GM12878 (cell line): ENCODE data around the gene PMAIP1. TPM values are rescaled to one million over a fixed set of nuclear protein-coding genes. Genes with fewer than 3 reads are reported as not detected.

Source experiments
- ATAC-seq: fragments of 200-7000 bp; cut with Tn5 transposase; 3 replicates; pipeline ENCODE4 v1.9.1; 2020; ENCODE audit warnings: mild to moderate bottlenecking, moderate library complexity
- BruUV-seq: library from RNA; stranded (reverse); fragments of 400-500 nt; replicated peaks from 2 replicates; lab custom pipeline; 2021; lab: Mats Ljungman, UMichigan
- CTCF ChIA-PET: fragments of 300-600 bp; sonication (Branson Sonifier 250); formaldehyde crosslinking; extraction: SDS; loops from one replicate; lab custom pipeline; 2021; ENCODE audit warnings: inconsistent platforms; lab: Yijun Ruan, JAX
- POLR2A ChIA-PET: fragments of 350-600 bp; formaldehyde crosslinking; extraction: SDS; loops from one replicate; lab custom pipeline; 2021; ENCODE audit warnings: inconsistent platforms; lab: Charles Lee
- RAD21 ChIA-PET: fragments of 300-600 bp; sonication (Branson Sonifier 250); formaldehyde crosslinking; loops from one replicate; lab custom pipeline; 2023; ENCODE audit warnings: antibody characterized with exemption; ENCODE audit not compliant: unreplicated experiment; lab: Charles Lee
- SMC1A ChIA-PET: fragments of 300-600 bp; sonication (Branson Sonifier 250); formaldehyde crosslinking; loops from one replicate; lab custom pipeline; 2023; ENCODE audit not compliant: unreplicated experiment, uncharacterized antibody; lab: Charles Lee
- DNase-seq: peaks from one replicate; pipeline ENCODE4 v3.0.0-alpha.2; 2011; ENCODE audit warnings: low read depth, low spot score
- FAIRE-seq: peaks from 3 replicates; lab custom pipeline; 2011; peaks lifted over from hg19 to GRCh38; lab: Jason Lieb, UNC
- H2AFZ ChIP-seq: 2 replicates; pipeline ENCODE4 v1.6.0; 2011; ENCODE audit warnings: low read depth, low read length, control low read depth; ENCODE audit not compliant: control insufficient read depth
- H3K27ac ChIP-seq: 2 replicates; pipeline ENCODE4 v1.5.1; 2011; ENCODE audit warnings: control low read depth; ENCODE audit not compliant: control insufficient read depth, insufficient read depth
- H3K27me3 ChIP-seq, 2 experiments: replicated peaks in 1 of 2; 2 replicates each; pipeline versions ENCODE4 v1.6.0 to v1.6.1; 2011; ENCODE audit warnings: low read length in 1 of 2; ENCODE audit not compliant: control insufficient read depth in 2 of 2, insufficient read depth in 2 of 2
- H3K36me3 ChIP-seq, 2 experiments: 2 replicates each; pipeline ENCODE4 v1.5.1; 2011; ENCODE audit warnings: low read length in 1 of 2; ENCODE audit not compliant: control insufficient read depth in 2 of 2, insufficient read depth in 2 of 2
- H3K4me1 ChIP-seq: 2 replicates; pipeline ENCODE4 v1.6.1; 2011; ENCODE audit warnings: mild to moderate bottlenecking, low read length, moderate library complexity, mixed read lengths; ENCODE audit not compliant: control insufficient read depth, insufficient read depth
- H3K4me2 ChIP-seq: 2 replicates; pipeline ENCODE4 v1.6.0; 2011; ENCODE audit warnings: control low read depth; ENCODE audit not compliant: control insufficient read depth, insufficient read depth
- H3K4me3 ChIP-seq: fragments of 200-600 bp; sonication (generic); 2 replicates; pipeline ENCODE4 v1.5.1; 2016
- H3K79me2 ChIP-seq: 2 replicates; pipeline ENCODE4 v1.6.0; 2011; ENCODE audit warnings: low read length; ENCODE audit not compliant: control insufficient read depth, insufficient read depth
- H3K9ac ChIP-seq: 2 replicates; pipeline ENCODE4 v1.8.0; 2011; ENCODE audit warnings: low read length, control low read depth, mixed read lengths; ENCODE audit not compliant: control insufficient read depth, insufficient read depth
- H3K9me3 ChIP-seq: replicated peaks from 3 replicates; pipeline ENCODE4 v1.5.1; 2011; ENCODE audit warnings: mild to moderate bottlenecking, low read length; ENCODE audit not compliant: control insufficient read depth, insufficient read depth
- H4K20me1 ChIP-seq: 2 replicates; pipeline ENCODE4 v1.6.0; 2011; ENCODE audit not compliant: control insufficient read depth, insufficient read depth
- MTA2 ChIP-seq: fragments of 450-650 bp; IDR thresholded peaks from 2 replicates; pipeline ENCODE4 v1.6.1; 2016; ENCODE audit warnings: low read depth, mild to moderate bottlenecking, moderate library complexity
- SKIL ChIP-seq: fragments of 450-650 bp; IDR thresholded peaks from 2 replicates; pipeline ENCODE4 v1.6.1; 2017; ENCODE audit warnings: mild to moderate bottlenecking, low read depth, inconsistent platforms; ENCODE audit not compliant: poor library complexity, severe bottlenecking
- WGBS: methylation state at CpG from one replicate; pipeline ENCODE4 v1.1.6; 2016; ENCODE audit warnings: low lambda C conversion rate; ENCODE audit not compliant: insufficient replicate concordance, insufficient coverage; ENCODE audit errors: missing lambda C conversion rate; 5-methylcytosine and 5-hydroxymethylcytosine counted together
- in situ Hi-C: fragments of 300-500 bp; cut with MboI; formaldehyde crosslinking; loops from 9 replicates; pipeline ENCODE4 v1.14.3; 2018; ENCODE audit warnings: mixed read lengths
- intact Hi-C: fragments of 100-400 bp; cut with micrococcal nuclease; formaldehyde crosslinking; loops from one replicate; pipeline ENCODE4 v1.14.2; 2022; ENCODE audit not compliant: unreplicated experiment
- polyA plus RNA-seq, 11 experiments: library from polyadenylated mRNA; depleted of rRNA in 4 of 11; unstranded in 6 of 11; stranded (reverse) in 5 of 11; fragments of >200 nt; fragmentation: Nextera tagmentation in 4 of 11; fragmentation: Illumina TruSeq in 1 of 11; extraction: Ambion mirVana in 4 of 11; extraction: Trizol in 1 of 11; gene quantifications; 1 replicate in 1 of 11; 2 replicates in 10 of 11; pipeline versions ENCODE4 v1.2.1 to v1.2.3, GENCODE V29; 2011 to 2016; ENCODE audit warnings: inconsistent platforms in 2 of 11, missing spikeins in 2 of 11, low read depth in 1 of 11
- total RNA-seq, 4 experiments: library from RNA; depleted of rRNA in 3 of 4; stranded (reverse); fragments of >200 nt in 3 of 4; fragmentation: Illumina TruSeq in 1 of 4; extraction: Trizol in 1 of 4; gene quantifications; 2 replicates each; pipeline versions ENCODE4 v1.2.1 to v1.2.3, GENCODE V29; 2013 to 2021
- TF ChIP-seq, protein P1 (sequence below): fragments of 450-650 bp; conservative IDR thresholded peaks from 2 replicates; pipeline ENCODE4 v1.6.1; 2017; ENCODE audit warnings: mild to moderate bottlenecking, moderate library complexity
- TF ChIP-seq, protein P2 (sequence below): fragments of 450-650 bp; formaldehyde crosslinking; IDR thresholded peaks from 2 replicates; pipeline ENCODE4 v1.4.0; 2020; ENCODE audit warnings: mild to moderate bottlenecking, moderate library complexity

Gene PMAIP1
- total and polyA plus RNA-seq, 10 of the 15 experiments (the other 5 are each of a cell fraction or from before 2014, with no cell fraction given) = 74.0 to 219 (median 112) TPM

DNA sequence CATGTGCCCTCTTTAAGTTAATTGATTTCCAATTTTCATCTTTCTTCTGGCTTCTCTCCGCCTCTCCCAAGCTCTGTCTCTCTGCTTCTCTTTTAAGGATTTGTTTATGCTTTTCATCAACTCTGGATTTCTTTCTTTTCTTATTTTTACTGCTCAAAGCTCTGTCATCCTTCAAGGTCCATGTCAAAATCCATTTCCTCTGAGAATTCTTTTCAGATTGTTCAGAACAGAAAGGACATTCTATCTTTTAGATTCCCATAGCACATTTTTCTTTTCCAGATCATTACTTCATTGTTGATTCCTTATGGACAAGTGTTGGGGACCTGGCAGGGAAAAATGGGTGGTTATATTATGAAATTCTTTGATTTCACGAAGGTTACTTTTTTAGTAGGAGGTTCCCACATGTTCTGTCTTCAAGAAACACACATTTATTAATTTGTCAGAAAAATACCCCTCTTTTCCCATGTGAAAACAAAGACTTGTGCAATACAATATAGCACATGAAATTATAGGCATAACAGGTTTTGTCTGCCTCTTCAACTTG lies 12.3 kb downstream of the PMAIP1 start:
- ATAC-seq = no peak
- WGBS = 77% methylated on average over 2 of the region's 2 CpGs
- SMC1A ChIA-PET = interaction anchor here (10.2 kb wide), 1 partner anchor 11 kb away, joined by 289 read pairs; no protein-coding TSS in a partner anchor
- no peak overlapping the region for H3K9ac ChIP-seq
- no peak overlapping the region for H2AFZ ChIP-seq
- no TSS peak for BruUV-seq
- POLR2A ChIA-PET = interaction anchor here (1.2 to 1.6 kb wide), 2 partner anchors 9 to 33 kb away, joined by 3 read pairs; no protein-coding TSS in a partner anchor
- CTCF ChIA-PET = interaction anchor here (1.4 kb wide), 1 partner anchor 7 kb away, joined by 3 read pairs; no protein-coding TSS in a partner anchor
- in situ Hi-C loops (loop anchor here (25.0 kb wide), 2 partner anchors 1250 to 1350 kb away; partner anchors contain the start of gene MALT1), intact Hi-C loops (no loop called here)
- no peaks in the 10 kb centered on the region for H3K27me3 ChIP-seq
- DNase-seq = no peak
- H3K79me2 ChIP-seq = no peaks in the 10 kb centered on the region; the same call in 1 of the 2 replicates
- no peaks in the 10 kb centered on the region for H3K36me3 ChIP-seq
- H3K4me3 ChIP-seq = no peak overlapping the region
- peaks cover 24% of the 10 kb centered on the region for H3K4me1 ChIP-seq
- H3K9me3 ChIP-seq = peaks cover 6% of the 10 kb centered on the region; the same call in 2 of the 3 replicates
- RAD21 ChIA-PET = interaction anchor here (8.9 kb wide), 1 partner anchor 13 kb away, joined by 187 read pairs; no protein-coding TSS in a partner anchor
- H4K20me1 ChIP-seq = no peaks in the 10 kb centered on the region
- TF ChIP-seq, protein P1, sequence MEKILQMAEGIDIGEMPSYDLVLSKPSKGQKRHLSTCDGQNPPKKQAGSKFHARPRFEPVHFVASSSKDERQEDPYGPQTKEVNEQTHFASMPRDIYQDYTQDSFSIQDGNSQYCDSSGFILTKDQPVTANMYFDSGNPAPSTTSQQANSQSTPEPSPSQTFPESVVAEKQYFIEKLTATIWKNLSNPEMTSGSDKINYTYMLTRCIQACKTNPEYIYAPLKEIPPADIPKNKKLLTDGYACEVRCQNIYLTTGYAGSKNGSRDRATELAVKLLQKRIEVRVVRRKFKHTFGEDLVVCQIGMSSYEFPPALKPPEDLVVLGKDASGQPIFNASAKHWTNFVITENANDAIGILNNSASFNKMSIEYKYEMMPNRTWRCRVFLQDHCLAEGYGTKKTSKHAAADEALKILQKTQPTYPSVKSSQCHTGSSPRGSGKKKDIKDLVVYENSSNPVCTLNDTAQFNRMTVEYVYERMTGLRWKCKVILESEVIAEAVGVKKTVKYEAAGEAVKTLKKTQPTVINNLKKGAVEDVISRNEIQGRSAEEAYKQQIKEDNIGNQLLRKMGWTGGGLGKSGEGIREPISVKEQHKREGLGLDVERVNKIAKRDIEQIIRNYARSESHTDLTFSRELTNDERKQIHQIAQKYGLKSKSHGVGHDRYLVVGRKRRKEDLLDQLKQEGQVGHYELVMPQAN = no peak
- no peak for FAIRE-seq
- no peak overlapping the region for H3K27ac ChIP-seq
- no peak overlapping the region for H3K4me2 ChIP-seq

- Histone ChIP-seq H3K27ac (no peak overlapping the region), H3K36me3 (no peaks in the 10 kb centered on the region), H4K20me1 (no peaks in the 10 kb centered on the region), H3K4me1 (peaks cover 23% of the 10 kb centered on the region), H3K4me3 (no peak overlapping the region), H3K4me2 (no peak overlapping the region), H3K9me3 (peaks cover 6% of the 10 kb centered on the region; the same call in 2 of the 3 replicates), H3K9ac (no peak overlapping the region), H2AFZ (no peak overlapping the region), H3K27me3 (no peaks in the 10 kb centered on the region), H3K79me2 (no peaks in the 10 kb centered on the region)
- no TSS peak for BruUV-seq
- intact Hi-C loops = no loop called here
- WGBS = 82% methylated on average over 6 of the region's 6 CpGs
- FAIRE-seq = no peak
- no peak for ATAC-seq
- POLR2A ChIA-PET = interaction anchor here (1.2 kb wide), 1 partner anchor 11 kb away, joined by 3 read pairs; no protein-coding TSS in a partner anchor
- CTCF ChIA-PET = no interaction called here
- SMC1A ChIA-PET = interaction anchor here (0.9 to 4.9 kb wide), 3 partner anchors 15 to 79 kb away, joined by 4 to 59 read pairs (median 39); partner anchors contain the start of gene PMAIP1
- RAD21 ChIA-PET = interaction anchor here (5.0 kb wide), 1 partner anchor 9 kb away, joined by 83 read pairs; no protein-coding TSS in a partner anchor
- no peak for DNase-seq
- in situ Hi-C loops = loop anchor here (25.0 kb wide), 2 partner anchors 1253 to 1353 kb away; partner anchors contain the start of gene MALT1
- TF ChIP-seq, protein P2, sequence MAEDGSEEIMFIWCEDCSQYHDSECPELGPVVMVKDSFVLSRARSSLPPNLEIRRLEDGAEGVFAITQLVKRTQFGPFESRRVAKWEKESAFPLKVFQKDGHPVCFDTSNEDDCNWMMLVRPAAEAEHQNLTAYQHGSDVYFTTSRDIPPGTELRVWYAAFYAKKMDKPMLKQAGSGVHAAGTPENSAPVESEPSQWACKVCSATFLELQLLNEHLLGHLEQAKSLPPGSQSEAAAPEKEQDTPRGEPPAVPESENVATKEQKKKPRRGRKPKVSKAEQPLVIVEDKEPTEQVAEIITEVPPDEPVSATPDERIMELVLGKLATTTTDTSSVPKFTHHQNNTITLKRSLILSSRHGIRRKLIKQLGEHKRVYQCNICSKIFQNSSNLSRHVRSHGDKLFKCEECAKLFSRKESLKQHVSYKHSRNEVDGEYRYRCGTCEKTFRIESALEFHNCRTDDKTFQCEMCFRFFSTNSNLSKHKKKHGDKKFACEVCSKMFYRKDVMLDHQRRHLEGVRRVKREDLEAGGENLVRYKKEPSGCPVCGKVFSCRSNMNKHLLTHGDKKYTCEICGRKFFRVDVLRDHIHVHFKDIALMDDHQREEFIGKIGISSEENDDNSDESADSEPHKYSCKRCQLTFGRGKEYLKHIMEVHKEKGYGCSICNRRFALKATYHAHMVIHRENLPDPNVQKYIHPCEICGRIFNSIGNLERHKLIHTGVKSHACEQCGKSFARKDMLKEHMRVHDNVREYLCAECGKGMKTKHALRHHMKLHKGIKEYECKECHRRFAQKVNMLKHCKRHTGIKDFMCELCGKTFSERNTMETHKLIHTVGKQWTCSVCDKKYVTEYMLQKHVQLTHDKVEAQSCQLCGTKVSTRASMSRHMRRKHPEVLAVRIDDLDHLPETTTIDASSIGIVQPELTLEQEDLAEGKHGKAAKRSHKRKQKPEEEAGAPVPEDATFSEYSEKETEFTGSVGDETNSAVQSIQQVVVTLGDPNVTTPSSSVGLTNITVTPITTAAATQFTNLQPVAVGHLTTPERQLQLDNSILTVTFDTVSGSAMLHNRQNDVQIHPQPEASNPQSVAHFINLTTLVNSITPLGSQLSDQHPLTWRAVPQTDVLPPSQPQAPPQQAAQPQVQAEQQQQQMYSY (CRISPR knock-in tag) = no peak
- TF ChIP-seq MTA2 (no peak), SKIL (no peak)
These were observed 15.8 kb downstream of the PMAIP1 start for GRCh38 chr18:59915606-59916005.
